NCI-H524 (cell line): Measurements from ENCODE around the gene PRODH.
"Not testable (repeated sequence)": the region's sequence is repeated elsewhere in the genome, so short reads cannot be mapped to it uniquely, and the experiment has no call there.

Experiments
- DNase-seq, 2 experiments: peaks; one replicate each; lab custom pipeline; 2025; lab: John Stamatoyannopoulos, UW

PRODH gene

DNA sequence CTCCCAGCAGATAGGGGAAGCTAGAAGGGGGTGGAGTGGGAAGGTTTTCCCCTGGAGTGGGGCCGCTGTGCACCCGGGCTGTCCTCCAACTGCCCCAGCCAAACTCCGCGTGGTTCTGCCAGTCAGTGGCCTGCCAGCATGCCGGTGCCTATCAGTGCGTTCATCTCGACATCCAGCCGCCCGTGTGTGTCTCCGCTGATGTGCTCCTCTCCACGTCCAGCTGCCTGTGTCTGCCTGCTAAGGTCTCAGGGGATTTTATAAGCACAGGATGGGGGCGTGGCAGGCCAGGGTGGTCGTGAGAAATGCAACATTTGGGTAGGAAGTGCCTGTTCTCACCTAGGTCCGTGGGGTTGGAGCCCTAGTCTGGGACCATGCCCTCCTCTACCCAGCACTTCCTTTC, 17.0 kb upstream of the PRODH start:
- DNase-seq = peak in 1 of 2 experiments; percentile 24

DNA sequence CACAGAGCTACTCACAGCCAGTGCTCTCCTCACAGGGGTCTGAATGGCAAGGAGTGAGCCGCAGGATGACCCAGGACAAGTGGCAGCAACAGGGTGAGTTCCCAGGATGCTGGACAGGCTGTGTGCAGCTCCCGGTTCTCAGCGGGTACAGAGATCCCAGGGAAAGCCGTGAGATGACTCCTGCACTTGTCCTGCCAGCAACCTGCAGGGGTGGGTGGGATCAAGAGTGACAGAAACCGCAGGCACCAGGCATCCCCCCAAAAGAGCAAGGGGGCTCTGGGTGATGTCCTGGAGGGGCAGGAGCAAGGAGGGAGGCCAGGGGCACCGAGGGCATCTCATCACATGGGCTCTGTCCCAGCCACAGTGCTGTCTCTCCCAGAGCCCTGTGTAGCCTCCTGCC, 15.9 kb upstream of the PRODH start:
- no peak for DNase-seq

DNA sequence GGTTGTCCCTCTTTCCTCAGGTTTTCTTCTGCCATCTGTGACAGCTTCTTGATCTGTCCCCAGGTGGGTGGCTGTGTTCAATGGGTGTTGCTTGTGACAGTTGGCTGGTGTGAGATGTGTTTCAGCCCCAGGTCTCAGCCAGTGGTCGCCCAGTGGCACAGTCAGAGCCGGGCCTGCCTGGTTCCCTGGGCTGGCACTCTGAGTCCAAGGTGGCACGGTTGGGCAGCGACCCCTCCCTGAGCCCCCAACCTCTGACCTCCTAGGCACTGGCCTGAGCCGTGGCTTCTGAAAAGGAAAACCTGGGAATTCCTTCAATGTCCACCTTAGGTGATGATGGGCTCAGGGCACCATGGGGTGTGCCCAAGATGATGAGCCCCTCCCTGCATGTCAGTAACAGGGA, 14.0 kb upstream of the PRODH start:
- DNase-seq = peak in 1 of 2 experiments; percentile 38

DNA sequence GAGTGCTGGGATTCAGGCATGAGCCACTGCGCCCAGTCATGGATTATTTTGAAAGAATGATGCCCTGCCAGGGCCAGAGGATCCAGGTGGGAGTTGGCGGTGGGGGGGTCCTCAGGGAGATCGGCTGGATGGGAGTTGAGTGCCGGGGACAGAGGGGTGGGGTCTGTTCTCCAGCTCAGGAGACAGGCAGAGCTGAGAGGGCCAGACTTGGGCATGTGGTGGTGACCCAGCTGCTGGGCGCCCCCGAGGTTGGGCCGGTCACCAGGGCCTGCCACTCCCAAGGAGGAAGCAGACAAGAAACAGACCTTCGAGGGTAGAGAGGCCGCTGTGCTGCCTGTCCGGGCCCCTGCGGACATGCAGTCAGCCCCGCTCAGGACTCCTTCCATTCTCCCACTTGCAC, 11.8 kb upstream of the PRODH start:
- no peak for DNase-seq

DNA sequence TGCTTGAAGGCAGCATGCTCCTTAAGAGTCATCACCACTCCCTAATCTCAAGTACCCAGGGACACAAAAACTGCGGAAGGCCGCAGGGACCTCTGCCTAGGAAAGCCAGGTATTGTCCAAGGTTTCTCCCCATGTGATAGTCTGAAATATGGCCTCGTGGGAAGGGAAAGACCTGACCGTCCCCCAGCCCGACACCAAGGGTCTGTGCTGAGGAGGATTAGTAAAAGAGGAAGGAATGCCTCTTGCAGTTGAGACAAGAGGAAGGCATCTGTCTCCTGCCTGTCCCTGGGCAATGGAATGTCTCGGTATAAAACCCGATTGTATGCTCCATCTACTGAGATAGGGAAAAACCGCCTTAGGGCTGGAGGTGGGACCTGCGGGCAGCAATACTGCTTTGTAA, 11.0 kb upstream of the PRODH start:
- not testable (repeated sequence) for DNase-seq

DNA sequence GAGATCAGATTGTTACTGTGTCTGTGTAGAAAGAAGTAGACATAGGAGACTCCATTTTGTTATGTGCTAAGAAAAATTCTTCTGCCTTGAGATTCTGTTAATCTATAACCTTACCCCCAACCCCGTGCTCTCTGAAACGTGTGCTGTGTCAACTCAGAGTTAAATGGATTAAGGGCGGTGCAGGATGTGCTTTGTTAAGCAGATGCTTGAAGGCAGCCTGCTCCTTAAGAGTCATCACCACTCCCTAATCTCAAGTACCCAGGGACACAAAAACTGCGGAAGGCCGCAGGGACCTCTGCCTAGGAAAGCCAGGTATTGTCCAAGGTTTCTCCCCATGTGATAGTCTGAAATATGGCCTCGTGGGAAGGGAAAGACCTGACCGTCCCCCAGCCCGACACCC, 2.6 kb upstream of the PRODH start:
- not testable (repeated sequence) for DNase-seq

DNA sequence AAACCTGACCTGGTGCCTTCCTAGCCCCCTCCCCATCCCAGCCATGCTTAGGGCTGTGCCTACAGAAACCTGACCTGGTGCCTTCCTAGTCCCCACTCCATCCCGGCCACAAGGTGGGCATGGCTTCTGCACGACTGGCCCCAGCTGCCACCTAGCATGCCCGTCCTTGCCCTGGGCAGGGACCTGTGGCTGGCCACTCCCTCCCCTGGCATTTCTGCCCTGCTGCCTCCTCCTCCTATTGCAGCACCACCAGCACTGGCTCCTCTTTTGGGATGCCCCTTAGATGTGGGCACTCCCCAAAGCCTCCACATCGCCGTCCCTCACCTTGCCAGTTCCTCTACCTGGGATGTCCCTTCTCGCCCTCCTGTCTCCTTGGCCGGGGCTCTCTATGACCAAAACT, 1.4 kb downstream of the PRODH start:
- DNase-seq = not testable (repeated sequence)

DNA sequence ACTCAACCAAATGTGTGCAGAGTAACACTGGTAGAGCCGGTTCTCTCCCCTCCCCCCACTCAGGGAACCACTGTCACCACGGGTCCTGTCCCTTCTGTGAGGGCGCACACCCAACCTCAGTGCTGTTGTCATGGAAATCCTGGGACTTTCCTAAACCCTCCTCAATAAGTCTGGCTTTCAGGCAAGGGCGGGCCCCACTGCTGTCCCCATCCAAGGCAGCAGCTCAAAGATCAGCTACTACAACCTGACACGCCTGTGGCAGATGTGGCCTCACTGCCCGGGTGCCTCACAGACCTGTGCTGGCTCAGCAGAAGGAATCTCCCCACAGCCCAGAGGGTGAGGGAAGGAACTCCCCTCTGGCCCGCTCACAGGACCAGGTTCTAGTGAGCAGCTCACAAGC, 2.2 kb downstream of the PRODH start:
- DNase-seq = no peak

DNA sequence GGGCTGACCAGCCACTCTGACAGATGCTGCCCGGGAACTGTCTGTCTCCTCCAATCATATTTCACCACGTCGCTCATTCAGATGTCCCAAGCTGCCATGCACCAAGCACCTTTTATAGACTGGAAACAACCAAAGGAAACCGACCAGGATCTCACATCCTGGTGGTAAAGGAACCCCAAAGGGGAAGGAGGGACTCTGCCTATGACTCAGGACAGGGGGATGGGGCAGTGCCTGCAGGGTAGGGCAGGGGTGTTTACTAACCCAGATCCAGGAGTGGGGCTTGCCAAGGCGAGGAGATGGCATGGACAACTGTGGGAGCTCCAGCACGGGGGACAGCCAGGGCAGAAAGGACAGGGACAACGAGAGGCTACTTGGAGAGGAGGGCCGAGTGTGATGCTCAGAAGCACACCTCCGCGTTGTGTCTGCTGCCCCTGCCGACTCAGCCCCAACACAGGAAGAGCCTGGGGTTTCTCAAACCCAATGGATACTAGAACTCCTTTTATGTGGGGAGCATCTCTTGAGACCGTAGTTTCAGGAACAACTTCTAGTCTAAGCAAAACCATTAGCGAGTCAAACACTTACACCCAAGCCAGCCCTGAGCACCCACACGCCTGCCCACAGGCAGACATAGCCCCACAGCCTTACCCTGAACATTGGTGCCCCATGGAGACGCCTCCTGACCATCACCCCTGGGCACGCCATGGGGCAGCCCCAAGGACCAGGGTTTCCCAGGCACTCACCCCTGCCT, 4.0 kb downstream of the PRODH start:
- no peak for DNase-seq

DNA sequence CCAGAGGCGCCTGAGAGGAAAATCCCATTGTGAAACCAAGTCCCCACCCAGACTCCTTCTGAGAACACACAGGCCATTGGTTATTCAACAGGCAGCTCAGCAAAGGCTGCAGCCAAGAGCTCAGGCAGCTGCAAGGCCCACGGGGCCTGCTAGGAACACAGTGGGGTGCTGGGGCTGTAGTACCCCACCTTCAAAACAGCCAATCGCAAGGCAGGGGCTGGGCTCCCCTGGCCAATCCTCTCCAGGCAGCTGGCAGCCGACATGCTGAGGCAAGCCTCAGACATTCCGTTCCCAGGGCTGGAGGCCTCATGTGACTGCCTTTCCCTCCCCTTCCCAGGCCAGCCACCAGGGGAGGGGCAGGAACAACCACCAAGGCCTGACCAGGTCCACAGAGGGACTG, 6.6 kb downstream of the PRODH start:
- no peak for DNase-seq

DNA sequence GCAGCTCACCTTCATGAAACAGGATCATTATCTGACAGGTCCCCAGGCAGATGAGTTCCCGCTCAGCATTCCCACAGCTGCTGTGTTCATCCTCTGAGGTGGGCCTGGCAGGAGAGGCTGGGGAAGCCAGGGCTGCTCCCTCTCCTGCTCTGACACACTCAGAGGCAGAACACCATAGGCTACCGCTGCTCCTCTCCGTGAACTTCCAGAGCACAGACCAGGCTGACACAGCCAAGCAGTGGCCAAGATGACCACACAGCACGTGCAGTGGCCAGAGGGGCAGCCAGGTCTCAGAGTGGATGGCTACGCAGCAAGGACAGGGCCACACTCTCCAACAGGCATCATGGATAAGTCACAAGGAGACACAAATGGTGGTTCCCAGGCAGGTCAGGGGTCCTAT, 8.5 kb downstream of the PRODH start:
- DNase-seq = no peak

DNA sequence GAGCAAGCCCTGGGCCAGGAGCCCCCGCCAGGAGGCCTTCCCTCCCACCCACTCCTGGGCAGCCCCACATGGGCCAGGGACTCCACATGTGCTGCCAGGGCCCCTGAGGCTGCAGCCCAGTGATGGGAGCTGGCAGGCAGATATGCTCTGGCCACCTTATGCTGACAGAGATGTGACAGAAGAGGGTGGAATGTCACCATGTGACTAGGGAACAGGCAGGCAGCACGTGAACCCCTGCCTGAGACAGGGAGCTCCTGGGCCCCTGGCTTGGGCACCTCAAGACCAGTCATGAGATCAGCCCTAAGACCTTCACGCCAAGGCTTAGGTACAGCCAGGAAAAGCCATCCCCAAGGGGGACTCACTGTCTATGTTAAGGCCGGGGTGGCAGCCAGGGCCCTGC, 9.1 kb downstream of the PRODH start:
- DNase-seq = no peak

DNA sequence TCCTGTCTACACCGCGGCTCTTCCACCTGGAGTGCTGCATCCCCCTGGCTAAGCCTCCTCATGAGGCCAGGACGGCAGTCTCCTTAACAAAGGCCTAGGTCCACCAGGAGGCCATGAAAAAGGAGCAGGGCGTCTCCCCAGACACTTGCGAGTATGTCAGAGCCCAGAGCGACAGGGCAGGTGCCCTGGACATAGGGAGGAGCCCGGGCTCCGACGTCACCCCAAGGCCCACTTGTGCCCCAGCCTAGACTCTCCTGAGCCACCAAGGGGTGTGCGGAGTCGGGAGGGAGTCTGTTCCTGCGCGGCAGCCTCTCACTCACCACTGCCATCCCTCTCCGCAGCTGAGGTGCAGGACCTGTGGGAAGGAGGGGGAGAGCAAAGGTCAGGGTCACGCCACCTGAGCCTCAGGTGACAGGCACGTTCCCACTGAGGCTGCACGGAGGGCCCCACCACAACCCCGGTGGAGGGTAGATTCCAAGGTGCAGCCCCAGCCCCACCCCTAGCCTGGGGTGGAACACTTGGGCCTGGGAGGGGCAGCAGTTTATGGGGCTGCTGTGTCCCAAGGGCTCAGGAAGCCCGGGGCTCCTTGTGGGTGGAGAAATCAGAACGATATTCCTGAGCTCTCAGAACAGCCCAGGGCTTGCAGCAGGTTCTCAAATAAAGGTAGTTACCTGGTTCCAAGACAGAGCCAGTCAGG, 10.6 kb downstream of the PRODH start:
- no peak for DNase-seq

DNA sequence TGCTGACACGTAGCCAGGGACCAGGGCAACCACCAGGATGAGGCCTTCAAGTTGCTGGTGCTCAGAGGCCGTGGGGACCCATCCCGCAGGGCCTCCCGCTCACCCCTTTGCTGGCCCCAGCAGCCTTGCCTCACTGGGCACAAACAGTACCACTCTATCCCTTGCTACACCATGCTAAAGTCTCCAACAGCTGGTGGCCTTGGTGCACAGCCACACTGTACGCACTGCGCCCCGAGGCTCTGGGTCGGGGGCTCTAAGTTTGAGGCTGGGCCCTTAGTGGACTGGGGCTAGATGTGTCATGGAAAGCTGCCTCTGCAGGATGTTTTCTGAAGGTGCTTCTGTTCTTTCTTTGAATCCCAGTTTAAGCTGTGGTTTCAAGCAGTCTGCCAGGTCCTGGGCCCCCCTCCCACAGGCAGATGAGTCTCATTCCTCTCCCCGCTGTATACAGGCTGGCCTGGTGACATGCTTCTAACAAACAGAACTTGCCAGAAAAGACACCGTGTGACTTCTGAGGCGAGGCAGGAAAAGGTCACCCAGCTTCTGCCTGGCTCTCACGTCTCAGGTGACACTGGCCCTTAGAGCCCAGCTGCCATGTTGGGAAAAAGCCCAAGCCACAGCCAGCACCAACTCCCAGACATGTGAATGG, 15.7 kb downstream of the PRODH start:
- not testable (repeated sequence) for DNase-seq

DNA sequence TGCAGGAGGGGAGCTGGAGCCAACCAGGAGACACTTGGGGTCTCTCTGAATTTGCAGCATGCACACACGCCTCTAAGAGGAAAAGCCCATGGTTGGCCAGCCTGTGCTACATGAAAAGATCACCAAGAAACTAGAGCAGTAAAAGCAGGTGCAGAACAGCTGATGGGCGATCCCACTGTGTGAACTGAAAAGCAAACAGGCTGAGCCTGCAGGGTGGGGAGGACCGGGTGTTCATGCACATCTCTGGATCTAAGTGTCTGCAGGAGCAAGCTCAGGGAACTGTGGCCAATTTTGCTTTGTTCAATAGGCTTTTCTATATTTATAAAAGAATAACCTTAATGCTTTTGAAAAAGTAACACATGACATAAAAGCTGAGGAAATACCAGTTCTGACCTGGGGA, 18.3 kb downstream of the PRODH start:
- DNase-seq = not testable (repeated sequence)

DNA sequence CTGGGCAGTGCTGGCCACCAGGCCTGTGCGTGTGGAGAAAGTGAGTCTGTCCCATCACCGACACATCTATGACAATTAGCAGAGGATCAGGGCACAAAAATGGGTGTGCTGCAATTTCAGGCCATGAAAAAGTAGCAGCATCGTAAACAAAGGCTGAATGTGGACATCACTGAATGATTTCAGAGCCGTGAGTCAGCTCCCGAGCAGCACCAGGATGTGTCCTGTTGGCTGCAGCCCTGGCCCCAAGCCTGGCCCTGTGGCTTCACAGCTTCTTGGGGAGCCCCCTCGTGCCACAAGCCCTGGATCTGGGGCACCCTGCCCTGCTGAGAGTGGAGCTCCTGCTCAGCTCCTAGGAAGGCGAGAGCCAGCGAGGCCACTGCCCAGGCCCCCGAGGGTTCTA, 20.5 kb downstream of the PRODH start:
- DNase-seq = not testable (repeated sequence)

DNA sequence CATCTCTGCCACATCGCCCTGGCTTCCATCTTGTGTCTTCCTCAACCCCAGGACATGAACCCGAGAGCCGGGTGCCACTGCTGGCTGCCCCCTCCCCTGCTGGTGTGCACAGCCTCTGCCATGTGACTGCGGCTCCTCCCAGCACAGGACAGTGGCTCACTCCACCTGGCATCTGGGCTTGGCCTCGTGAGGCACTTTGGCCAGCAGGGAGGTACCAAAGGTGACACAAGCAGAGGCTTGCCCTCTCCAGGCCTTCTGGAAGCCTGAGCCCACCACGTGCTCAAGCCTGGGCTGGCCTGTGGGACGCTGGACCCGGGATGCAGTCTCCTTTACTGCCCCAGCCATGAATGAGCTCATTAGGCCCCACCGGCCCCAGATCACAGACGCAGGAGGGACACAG, 21.5 kb downstream of the PRODH start:
- DNase-seq = not testable (repeated sequence)

DNA sequence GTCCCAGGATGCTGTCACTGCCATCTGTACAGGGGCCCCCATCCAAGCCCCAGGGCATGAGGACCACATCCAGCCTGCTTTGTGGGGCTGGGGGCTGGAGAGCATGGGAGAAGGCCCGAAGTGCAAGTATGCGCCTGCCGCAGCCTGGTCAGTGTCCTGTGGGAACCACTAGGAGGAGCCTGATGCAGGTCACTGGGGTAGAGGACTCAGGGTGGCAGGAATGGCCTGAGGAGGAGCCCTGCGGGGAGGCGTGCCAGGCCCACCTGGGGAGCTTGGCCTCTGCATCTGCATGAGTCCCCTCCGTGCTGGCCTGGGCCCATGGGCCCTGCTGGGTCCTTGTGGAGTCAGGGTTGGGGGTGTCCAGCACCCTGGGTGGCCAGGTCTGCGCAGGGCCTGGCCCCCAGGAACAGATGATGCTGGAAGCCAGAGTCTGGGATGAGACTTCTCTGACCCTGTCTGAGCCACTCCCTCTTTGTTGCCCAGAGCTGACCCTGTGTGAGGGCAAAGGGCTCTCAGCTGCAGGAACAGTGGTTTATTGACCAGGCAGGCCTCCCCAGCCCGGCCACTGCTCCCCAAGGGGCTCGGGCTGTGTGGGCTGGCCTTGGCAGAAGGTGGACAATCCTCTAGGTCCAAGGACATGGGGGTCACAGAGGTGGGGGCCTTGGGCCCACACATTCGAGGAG, 23.7 kb downstream of the PRODH start:
- DNase-seq = not testable (repeated sequence)

DNA sequence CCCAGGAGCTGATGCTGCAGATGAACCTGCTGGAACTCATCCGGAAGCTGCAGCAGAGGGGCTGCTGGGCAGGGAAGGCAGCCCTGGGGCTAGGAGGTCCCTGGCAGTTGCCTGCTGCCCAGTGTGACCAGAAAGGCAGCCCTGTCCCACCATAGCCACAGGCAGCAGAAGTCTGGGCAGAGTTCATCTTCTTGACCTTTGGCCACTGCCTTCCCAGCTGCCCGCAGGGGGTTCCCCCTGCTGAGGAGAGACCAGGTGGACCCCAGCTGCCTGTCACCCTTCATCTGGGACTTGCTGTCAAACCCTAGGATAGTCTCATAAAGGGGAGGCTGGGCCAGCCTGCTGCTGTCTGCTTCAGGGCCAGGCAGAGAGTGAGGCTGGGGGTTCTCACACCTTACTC, 24.6 kb downstream of the PRODH start:
- DNase-seq = not testable (repeated sequence)

DNA sequence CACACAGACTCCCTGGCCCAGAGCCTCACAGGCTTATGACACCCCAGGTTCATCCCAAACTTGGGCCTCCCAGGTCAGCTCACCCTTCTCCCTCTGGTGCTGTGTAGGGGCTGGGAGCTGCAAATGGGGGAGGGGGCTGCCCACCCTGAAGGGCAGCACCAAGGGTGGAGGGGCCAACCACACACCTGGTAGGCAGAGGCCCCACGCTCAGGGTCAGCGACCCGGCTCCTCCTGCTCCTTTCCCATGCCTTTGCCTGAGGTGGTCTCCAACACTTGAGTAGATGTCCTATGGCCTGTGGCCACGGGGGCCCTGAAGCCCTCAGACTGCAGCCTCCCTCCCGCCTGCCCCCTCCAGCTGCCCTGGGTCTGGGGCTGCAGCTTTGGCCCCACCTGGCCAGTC, 26.5 kb downstream of the PRODH start:
- DNase-seq = no peak

DNA sequence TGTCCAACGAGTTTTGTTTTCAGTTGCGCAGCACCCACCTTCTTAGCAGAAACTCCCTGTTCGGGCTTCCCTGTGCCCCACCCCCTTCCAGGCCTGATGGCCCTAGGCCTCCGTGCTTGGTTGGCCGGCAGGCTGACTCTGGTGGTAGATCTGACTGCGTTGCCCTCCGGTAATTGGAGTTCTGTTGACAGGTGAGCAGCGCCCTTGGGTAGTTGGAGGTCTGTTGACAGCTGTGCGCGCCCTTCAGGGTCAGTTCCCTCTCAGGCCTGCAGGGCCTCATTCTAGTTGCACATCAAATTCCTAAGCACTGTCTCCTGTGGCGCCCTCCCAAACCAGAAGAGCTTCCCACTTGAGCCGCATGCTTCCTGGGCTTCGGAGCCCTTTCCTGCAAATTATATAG, 29.2 kb downstream of the PRODH start:
- no peak for DNase-seq

DNA sequence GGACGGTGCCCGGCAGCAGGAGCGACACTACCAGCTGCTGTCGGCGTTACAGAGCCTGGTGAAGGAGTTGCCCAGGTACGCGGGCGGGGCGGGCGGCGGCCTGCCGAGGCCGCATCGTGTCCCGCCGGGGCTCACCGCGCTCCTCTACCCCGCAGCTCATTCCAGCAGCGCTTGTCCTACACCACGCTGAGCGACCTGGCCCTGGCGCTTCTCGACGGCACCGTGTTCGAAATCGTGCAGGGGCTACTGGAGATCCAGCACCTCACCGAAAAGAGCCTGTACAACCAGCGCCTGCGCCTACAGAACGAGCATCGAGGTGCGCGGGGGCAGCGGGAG, 29.7 kb downstream of the PRODH start:
- not testable (repeated sequence) for DNase-seq
